ENCODE measurements around the gene MBD3L2B.
"Not testable (repeated sequence)": the region's sequence is repeated elsewhere in the genome, so short reads cannot be mapped to it uniquely, and the experiment has no call there.

The MBD3L2B gene

DNA sequence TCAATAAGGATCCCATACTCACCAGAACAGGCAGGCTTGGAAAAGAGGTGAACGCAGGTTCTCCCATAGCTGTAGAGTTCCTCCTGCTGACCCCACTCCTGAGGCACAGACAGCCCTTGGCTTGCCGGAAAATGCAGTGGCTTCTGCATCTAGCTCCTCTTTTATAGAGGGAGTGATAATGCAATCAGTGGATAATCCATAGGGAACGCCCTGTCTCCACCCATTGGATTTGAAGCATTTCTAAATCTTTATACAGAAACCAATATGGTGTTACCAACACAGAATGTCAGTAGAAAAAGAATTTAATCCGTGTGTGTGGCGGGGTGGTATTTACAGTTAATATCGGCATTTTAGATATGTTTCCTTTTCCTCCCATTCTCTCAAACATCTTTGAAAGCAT, at the start of gene MBD3L2B:
MBD3L2B (minus strand) TSS at position 101 of the 400 bp plus-strand sequence; CDS start at position 67, 34 bp downstream.
- DNase-seq (ENCODE audit: low read depth in 2 of 3, low spot score in 2 of 3): not testable (repeated sequence)

DNA sequence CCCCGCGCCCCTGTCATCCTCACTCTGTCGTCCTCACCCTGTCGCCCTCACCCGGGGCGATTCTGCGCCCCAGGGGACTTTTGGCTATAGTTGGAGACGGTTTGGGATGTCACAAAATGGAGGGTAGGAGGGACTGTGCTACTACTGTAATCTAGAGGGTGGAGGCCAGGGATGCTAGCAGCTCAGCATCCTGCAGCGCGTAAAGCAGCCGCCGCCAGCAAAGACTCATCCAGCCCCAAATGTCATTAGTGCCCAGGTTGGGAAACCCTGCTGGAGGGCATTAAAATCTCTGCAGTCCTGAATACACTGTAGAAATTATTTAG, 48.6 kb upstream of the MBD3L2B start:
- DNase-seq (ENCODE audit: low read depth in 2 of 3, low spot score in 2 of 3): no peak

DNA sequence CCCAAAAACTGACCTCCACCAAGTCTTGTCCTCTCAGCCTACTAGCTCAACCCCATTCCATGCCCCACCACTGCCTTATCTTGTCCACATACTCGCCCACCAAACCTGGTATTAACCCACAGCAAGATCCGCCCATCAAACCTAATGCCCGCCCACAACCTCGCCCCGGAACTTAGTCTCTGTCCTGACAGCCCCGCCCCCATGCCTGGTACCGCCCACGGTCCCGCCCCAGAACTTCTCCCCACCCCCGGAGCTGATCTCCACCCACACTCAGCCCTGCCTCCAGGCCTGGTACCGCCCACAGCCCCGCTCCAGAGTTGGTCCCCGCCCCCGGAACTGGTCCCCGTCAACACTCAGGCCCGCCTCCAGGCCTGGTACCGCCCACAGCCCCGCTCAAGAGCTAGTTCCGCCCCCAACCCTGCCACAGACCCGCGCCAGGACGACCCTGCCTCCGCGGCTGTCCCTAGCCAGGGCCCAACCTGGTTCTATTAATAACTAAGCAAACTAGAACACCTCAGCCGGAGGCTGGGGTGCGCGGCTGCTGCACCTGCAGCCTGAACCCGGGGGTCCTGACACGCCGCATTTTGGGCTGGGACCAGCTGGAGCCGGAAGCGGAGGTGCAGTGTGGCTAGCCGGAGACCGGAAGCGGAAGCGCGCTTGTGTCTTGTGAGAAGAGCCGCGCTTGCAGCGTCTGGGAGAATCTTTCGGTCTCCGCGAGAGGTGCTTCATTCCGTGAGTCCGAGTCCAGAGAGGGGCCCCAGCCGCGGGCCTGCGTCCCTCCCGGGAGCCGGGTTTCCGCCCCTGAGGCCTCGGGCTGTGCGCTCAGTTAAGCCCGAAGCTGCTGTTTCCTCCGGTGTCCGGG, 48.0 kb upstream of the MBD3L2B start, which contains the start of gene ZNF557:
ZNF557 (plus strand) TSS at position 662 of the 862 bp plus-strand sequence. CDS start 5,372 bp downstream, outside the sequence.
- peak; percentile 91 to 94 (median 91) for DNase-seq (ENCODE audit: low read depth in 2 of 3, low spot score in 2 of 3)

DNA sequence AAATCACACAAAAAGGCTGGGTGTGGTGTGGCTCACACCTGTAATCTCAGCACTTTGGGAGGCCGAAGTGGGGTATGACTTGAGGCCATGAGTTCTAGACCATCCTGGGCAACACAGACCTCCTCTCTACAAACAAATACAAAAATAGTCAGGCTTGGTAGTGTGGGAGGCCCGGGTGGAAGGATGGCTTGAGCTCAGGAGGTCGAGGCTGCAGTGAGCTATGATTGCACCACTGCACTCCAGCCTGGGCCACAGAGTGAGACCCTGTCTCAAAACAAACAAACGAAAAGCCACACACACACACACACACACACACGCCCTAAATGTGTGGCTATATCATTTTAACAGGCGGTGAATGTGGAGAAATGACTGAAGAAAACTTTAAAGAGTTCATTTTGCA, 47.4 kb upstream of the MBD3L2B start:
- DNase-seq (ENCODE audit: low read depth in 2 of 3, low spot score in 2 of 3): no peak

DNA sequence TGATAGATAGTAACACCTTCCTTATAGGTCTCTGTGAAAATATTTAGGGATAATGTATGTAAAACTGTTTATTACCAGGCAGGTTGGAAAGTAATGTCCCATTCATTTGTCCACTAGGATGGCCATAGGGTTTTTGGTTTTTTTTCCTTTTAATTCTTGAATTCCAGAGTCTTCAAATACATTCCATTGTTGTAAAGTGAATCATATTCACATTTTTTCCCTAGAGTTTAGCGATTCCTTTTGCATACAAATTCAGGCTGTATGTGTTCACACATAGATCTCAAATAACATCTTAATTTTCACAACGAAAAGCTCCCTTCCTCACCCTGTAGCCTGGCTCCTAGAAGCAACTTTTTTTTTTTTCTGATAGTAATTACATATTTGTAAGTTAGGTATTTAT, 46.5 kb upstream of the MBD3L2B start:
- DNase-seq (ENCODE audit: low read depth in 2 of 3, low spot score in 2 of 3): no peak

DNA sequence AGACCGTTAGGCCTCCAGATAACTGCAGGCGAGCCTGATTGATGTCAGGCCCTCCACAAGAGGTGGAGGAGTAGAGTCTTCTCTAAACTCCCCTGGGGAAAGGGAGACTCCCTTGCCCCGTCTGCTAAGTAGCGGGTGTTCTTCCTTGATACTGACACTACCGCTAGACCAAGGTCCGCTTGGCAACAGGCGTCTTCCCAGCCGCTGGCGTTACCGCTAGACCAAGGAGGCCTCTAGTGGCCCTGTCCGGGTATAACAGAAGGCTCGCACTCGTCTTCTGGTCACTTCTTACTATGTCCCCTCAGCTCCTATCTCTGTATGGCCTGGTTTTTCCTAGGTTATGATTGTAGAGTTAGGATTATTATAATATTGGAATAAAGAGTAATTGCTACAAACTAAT, 45.9 kb upstream of the MBD3L2B start:
- not testable (repeated sequence) for DNase-seq (ENCODE audit: low read depth in 2 of 3, low spot score in 2 of 3)

DNA sequence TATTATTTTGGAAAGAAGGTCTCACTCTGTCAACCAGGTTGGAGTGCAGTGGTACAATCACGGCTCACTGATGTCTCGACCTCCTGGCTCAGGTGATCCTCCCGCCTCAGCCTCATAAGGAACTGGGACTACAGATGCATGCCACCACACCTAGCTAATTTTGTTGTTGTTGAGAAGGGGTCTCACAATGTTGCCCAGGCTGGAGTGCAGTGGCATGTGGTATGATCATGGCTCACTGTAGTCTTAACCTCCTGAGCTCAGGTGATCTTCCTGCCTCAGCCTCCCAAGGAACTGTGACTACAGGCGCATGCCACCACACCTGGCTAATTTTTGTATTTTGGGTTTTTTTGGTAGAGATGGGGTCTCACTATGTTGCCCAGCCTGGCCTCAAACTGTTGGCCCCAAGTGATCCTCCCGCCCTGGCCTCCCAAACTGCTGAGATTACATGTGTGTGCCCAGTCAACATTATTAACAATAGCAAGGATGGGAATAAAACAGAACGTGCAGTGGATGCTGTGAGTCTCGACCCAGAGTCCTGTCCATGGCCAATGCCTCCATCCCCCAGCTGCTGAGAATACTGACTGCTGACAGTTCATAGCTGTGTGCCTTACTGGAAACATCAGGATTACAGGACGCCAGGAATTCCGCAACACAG, 42.7 kb upstream of the MBD3L2B start:
- no peak for DNase-seq (ENCODE audit: low read depth in 2 of 3, low spot score in 2 of 3)

DNA sequence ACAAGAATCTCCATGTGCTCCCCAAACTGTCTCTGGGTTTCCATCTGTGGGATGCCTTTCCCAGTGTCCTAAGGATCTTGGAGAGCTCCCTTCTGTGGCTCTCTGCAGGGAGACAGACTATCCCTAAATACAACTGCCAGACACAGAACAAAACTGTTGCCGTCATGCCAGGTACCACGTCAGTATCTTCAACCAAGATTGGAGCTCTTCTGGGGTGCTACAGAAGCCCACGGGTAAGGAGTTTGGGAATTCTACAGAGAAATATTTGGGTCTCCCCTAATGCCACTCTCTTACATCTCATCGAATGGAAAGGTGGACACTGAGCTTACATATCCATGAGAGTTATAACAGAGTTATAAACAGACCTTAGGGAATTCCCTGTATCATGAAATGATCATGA, 42.1 kb upstream of the MBD3L2B start:
- no peak for DNase-seq (ENCODE audit: low read depth in 2 of 3, low spot score in 2 of 3)

DNA sequence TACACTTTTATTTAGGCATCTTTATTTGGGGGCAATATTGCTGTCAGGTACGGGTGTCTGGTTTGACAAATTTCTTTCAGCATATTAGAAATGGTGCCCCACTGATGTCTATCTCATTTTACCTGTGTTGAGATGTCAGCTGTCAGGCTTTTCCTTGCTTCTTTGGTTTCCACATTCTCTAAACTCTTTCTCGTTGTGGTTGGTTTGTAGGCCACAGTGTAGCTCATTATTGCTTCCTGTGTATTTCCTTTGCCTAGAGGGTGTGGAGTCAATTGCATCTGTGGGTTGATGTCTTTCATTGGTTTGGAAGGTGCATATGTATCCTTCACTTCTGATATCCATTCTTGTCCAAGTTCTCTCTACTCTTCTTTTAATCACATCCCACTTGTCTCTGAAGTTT, 38.7 kb upstream of the MBD3L2B start:
- not testable (repeated sequence) for DNase-seq (ENCODE audit: low read depth in 2 of 3, low spot score in 2 of 3)

DNA sequence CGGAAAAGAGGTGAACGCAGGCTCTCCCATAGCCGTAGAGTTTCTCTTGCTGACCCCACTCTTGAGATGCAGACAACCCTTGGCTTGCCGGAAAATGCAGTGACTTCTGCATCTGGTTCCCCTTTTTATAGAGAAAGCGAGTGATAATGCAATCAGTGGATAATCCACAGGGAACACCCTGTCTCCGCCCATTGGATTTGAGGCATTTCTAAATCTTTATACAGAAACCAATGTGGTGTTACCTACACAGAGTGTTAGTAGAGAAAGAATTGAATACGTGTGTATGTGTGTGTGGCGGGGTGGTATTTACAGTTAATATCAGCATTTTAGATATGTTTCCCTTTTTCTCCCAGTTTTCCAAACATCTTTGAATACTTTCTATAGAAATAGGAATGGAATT, 37.3 kb upstream of the MBD3L2B start, which contains the start of gene MBD3L3:
MBD3L3 (minus strand) TSS at position 101 of the 400 bp plus-strand sequence; CDS start at position 30, 71 bp downstream.
- not testable (repeated sequence) for DNase-seq (ENCODE audit: low read depth in 2 of 3, low spot score in 2 of 3)

DNA sequence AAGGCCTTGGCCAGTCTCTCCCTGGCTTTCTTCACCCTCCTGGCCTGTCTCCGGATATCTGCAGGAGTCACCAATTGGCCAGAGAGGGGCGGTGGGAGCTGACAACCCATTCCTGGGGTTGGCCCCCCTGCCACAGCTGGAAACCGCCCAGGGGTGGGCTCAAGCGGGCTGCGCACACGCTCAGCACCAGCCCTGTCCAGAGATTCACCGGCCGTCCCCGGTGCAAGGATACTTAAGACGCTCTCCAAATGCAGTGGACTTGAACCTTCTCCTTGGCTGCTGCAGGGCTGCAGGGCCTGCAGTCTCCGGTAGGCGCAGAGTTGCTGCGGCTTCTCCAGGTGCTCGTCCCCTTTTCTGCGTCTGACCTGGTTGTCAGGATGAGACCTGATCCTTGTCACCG, 35.1 kb upstream of the MBD3L2B start:
- not testable (repeated sequence) for DNase-seq (ENCODE audit: low read depth in 2 of 3, low spot score in 2 of 3)

DNA sequence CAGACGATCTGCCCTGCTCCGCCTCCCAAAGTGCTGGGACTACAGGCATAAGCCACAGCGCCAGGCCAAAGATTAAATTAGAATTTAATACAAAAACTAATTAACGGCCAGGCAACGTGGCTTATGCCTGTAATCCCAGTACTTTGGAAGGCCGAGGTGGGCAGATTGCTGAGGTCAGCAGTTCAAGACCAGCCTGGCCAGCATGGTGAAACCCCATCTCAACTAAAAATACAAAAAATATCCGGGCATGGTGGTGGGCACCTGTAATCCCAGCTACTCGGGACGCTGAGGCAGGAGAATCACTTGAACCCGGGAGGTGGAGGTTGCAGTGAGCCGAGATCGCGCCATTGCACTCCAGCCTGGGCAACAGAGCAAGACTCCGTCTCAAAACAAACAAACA, 34.4 kb upstream of the MBD3L2B start:
- DNase-seq (ENCODE audit: low read depth in 2 of 3, low spot score in 2 of 3): not testable (repeated sequence)

DNA sequence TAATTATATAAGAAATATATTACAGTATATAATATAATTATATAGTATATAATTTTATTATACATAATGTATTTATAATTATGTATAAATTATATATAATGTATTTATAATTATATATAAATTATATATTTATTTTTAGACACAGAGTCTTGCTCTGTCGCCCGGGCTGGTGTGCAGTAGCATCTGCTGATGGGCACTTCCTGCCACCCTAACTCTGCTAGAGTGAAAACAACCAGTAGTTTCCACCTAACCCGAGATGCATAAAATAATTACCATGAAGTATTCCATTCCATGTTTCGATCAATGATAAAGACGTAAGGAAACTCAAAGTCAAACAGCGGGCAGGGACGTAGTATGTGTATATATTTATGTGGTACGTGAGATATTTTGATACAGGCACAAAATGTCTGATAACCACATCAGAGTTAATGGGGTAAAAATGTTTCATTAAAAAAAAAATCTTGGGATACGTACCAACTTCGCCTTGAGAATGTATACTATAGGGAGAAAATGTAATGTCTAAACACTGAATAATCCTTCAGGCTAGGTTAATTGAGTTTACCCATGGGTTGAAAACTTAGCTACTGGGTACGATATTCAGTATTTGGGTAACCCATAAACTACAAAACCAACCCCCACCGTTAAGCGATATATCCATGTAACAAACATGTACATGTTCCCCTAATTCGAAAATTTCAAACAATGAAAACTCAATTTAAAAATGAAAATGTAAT, 33.6 kb upstream of the MBD3L2B start:
- not testable (repeated sequence) for DNase-seq (ENCODE audit: low read depth in 2 of 3, low spot score in 2 of 3)

DNA sequence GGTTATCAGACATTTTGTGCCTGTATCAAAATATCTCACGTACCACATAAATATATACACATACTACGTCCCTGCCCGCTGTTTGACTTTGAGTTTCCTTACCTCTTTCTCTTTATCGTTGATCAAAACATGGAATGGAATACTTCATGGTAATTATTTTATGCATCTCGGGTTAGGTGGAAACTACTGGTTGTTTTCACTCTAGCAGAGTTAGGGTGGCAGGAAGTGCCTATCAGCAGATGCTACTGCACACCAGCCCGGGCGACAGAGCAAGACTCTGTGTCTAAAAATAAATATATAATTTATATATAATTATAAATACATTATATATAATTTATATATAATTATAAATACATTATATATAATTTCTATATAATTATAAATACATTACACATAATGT, 31.7 kb upstream of the MBD3L2B start:
- not testable (repeated sequence) for DNase-seq (ENCODE audit: low read depth in 2 of 3, low spot score in 2 of 3)

DNA sequence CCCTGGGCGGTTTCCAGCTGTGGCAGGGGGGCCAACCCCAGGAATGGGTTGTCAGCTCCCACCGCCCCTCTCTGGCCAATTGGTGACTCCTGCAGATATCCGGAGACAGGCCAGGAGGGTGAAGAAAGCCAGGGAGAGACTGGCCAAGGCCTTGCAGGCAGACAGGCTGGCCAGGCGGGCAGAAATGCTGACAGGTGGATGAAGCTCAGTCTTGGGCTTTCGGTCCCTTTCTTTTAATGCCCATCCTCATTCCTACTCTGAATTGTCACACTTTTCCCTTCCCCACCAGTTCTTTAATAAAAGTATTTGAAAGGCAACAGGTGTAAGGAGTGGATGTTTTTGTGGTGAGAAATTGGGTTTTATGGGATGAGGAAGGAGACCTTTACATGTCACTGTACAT, 30.2 kb upstream of the MBD3L2B start:
- DNase-seq (ENCODE audit: low read depth in 2 of 3, low spot score in 2 of 3): not testable (repeated sequence)

DNA sequence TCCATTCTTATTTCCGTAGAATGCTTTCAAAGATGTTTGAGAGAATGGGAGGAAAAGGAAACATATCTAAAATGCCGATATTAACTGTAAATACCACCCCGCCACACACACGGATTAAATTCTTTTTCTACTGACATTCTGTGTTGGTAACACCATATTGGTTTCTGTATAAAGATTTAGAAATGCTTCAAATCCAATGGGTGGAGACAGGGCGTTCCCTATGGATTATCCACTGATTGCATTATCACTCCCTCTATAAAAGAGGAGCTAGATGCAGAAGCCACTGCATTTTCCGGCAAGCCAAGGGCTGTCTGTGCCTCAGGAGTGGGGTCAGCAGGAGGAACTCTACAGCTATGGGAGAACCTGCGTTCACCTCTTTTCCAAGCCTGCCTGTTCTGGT, 27.8 kb upstream of the MBD3L2B start, which contains the start of gene MBD3L2:
MBD3L2 (plus strand) TSS at position 301 of the 400 bp plus-strand sequence; CDS start at position 354, 53 bp downstream.
- not testable (repeated sequence) for DNase-seq (ENCODE audit: low read depth in 2 of 3, low spot score in 2 of 3)

DNA sequence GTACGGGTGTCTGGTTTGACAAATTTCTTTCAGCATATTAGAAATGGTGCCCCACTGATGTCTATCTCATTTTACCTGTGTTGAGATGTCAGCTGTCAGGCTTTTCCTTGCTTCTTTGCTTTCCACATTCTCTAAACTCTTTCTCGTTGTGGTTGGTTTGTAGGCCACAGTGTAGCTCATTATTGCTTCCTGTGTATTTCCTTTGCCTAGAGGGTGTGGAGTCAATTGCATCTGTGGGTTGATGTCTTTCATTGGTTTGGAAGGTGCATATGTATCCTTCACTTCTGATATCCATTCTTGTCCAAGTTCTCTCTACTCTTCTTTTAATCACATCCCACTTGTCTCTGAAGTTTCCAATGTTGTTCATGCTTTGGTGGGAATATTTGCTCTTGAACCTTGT, 20.3 kb upstream of the MBD3L2B start:
- DNase-seq (ENCODE audit: low read depth in 2 of 3, low spot score in 2 of 3): not testable (repeated sequence)

DNA sequence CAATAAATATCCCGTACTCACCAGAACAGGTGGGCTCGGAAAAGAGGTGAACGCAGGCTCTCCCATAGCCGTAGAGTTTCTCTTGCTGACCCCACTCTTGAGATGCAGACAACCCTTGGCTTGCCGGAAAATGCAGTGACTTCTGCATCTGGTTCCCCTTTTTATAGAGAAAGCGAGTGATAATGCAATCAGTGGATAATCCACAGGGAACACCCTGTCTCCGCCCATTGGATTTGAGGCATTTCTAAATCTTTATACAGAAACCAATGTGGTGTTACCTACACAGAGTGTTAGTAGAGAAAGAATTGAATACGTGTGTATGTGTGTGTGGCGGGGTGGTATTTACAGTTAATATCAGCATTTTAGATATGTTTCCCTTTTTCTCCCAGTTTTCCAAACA, 18.8 kb upstream of the MBD3L2B start, which contains the start of gene MBD3L4:
MBD3L4 (minus strand) TSS at position 101 of the 400 bp plus-strand sequence; CDS start at position 66, 35 bp downstream.
- DNase-seq (ENCODE audit: low read depth in 2 of 3, low spot score in 2 of 3): not testable (repeated sequence)

DNA sequence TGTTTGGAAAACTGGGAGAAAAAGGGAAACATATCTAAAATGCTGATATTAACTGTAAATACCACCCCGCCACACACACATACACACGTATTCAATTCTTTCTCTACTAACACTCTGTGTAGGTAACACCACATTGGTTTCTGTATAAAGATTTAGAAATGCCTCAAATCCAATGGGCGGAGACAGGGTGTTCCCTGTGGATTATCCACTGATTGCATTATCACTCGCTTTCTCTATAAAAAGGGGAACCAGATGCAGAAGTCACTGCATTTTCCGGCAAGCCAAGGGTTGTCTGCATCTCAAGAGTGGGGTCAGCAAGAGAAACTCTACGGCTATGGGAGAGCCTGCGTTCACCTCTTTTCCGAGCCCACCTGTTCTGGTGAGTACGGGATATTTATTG, 9.0 kb upstream of the MBD3L2B start, which contains the start of gene MBD3L5:
MBD3L5 (plus strand) TSS at position 301 of the 400 bp plus-strand sequence; CDS start at position 335, 34 bp downstream.
- DNase-seq (ENCODE audit: low read depth in 2 of 3, low spot score in 2 of 3): not testable (repeated sequence)

DNA sequence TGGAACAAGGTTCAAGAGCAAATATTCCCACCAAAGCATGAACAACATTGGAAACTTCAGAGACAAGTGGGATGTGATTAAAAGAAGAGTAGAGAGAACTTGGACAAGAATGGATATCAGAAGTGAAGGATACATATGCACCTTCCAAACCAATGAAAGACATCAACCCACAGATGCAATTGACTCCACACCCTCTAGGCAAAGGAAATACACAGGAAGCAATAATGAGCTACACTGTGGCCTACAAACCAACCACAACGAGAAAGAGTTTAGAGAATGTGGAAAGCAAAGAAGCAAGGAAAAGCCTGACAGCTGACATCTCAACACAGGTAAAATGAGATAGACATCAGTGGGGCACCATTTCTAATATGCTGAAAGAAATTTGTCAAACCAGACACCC, 7.6 kb upstream of the MBD3L2B start:
- not testable (repeated sequence) for DNase-seq (ENCODE audit: low read depth in 2 of 3, low spot score in 2 of 3)

DNA sequence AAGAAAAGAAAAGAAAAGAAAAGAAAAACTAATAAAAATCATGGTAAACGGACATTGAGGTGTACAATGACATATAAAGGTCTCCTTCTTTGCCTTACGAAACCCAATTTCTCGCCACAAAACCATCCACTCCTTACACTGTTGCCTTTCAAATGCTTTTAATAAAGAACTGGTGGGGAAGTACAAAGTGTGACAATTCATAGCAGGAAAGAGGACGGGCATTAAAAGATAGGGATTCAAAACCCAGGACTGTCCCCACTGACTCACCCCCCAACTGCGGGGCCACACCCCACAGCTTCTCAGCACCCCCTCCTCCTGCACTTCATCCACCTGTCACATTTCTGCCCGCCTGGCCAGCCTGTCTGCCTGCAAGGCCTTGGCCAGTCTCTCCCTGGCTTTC, 2.4 kb downstream of the MBD3L2B start:
- DNase-seq (ENCODE audit: low read depth in 2 of 3, low spot score in 2 of 3): no peak
